Measurements from ENCODE around the gene KIRREL1. TPM values are rescaled to one million over a fixed set of nuclear protein-coding genes. Genes with fewer than 3 reads are reported as not detected.
A peak's percentile ranks its signal among the peaks of the same experiment; 100 is the strongest.

KIRREL1 gene
- total and polyA plus RNA-seq, 2 of the 8 experiments (the other 6 are each of a cell fraction or from before 2014, with no cell fraction given) = 14.2 to 39.0 TPM

DNA sequence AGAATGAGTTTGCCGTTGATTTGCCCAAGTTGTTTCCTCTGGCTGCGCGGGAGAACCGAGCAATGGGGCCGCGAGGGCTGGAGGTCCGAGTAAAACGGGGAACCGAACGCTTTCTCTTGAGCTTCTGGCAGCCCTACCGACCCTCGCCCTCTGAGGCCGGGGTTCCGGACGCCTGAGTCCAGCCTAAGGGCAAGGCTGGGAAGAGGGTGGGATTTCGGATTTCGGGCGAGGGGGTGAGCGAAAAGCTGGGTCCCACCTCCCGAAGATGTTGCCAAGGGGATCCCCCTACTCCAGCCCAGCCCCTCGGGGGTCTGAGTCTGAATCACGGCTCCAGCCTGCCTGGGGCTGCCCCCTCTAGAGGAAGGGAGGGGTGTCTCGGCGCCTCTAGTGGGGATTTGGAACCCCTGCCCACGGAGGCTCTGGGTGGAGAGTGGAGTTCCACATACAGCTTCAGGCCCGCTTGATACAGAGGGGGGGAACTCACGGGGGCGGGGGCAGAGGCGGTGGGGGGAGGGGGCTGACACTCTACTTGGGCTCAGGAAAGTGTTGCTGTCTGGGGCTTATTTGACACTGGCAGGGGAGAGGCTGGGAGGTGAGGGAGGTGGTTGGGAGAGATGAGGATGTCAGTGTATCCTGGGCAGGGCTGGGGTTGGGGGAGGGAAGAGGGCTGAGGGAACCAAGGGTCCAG lies 617 bp downstream of the KIRREL1 start (continued):
- TF ChIP-seq RAD21 (IDR thresholded peaks at IDR 0.05 in 1 of 2, conservative IDR thresholded peaks at IDR 0.05 in 1 of 2; ENCODE audit: low read depth in 2 of 2, low read length in 2 of 2) (no peak), RBBP5 (IDR thresholded peaks at IDR 0.05; ENCODE audit: borderline replicate concordance, low read depth, low read length) (no peak), MAFK (IDR thresholded peaks at IDR 0.05; ENCODE audit: low read depth, low read length) (no peak), CBX5 (IDR thresholded peaks at IDR 0.05; ENCODE audit: low read depth, low read length) (no peak), GTF2F1 (IDR thresholded peaks at IDR 0.05; ENCODE audit: borderline replicate concordance, low read depth, low read length) (no peak), TAF1 (IDR thresholded peaks at IDR 0.05; ENCODE audit: low read depth, low read length) (peak; percentile 33; the same call in 1 of the 2 replicates), NRF1 (IDR thresholded peaks at IDR 0.05; ENCODE audit: low read depth, low read length) (no peak), SIN3A (conservative IDR thresholded peaks at IDR 0.05 in 1 of 2, IDR thresholded peaks at IDR 0.05 in 1 of 2; ENCODE audit: low read depth in 1 of 2, low read length in 2 of 2) (0 out of 4 replicates have a peak, but pooled peaks of 1 of the 2 experiments have one; percentile 17), BACH1 (IDR thresholded peaks at IDR 0.05; ENCODE audit: low read length) (no peak), POLR2AphosphoS5 (IDR thresholded peaks at IDR 0.05; ENCODE audit: low read depth, low read length) (no peak), POU5F1 (IDR thresholded peaks at IDR 0.05; ENCODE audit: low read depth, low read length) (no peak), CTCF (IDR thresholded peaks at IDR 0.05; ENCODE audit: control extremely low read depth in 1 of 3, insufficient read depth in 1 of 3, low read depth in 1 of 3, low read length in 3 of 3) (peak in 2 of 3 experiments; percentile 9 to 17; a peak in 2 of 4 replicates), SIRT6 (IDR thresholded peaks at IDR 0.05; ENCODE audit: low read length) (no peak)
